ENCODE data around the gene OR10H2.

OR10H2 gene

GRCh38 chr19:15730538-15730937 lies 2.7 kb downstream of the OR10H2 start:
- H3K27ac ChIP-seq, result no peak overlapping the region
- no peak for TF ChIP-seq ZFX (IDR thresholded peaks at IDR 0.05)

- H3K27ac ChIP-seq, result no peak overlapping the region
- TF ChIP-seq CTCF (conservative IDR thresholded peaks at IDR 0.05) (no peak), ZFX (IDR thresholded peaks at IDR 0.05) (no peak)
Observed at GRCh38 chr19:15732388-15732787, 4.6 kb downstream of the OR10H2 start.

- TF ChIP-seq CTCF (conservative IDR thresholded peaks at IDR 0.05), result no peak
- no peak for TF ChIP-seq ZFX (IDR thresholded peaks at IDR 0.05)
- H3K27ac ChIP-seq, result no peak overlapping the region
Observed at GRCh38 chr19:15733895-15734294, 6.1 kb downstream of the OR10H2 start.

DNA sequence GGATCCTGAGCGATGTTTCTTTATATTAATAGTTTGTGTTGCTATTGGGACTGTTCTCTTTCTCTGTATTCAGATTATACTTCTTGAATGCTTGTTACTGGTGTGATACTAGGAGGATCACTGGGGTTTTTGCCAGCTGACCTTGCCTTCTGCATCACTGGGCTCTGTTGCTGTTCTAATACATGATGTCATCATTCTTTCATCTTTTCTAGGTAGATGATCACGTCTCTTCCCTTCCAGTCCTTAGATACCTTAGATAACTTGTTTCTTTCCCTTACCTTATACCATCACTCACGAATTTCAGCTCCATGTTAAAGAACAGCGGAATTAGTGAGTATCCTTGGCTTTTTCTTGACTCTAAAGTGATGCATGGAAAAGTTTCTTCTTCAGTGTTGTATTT lies 9.9 kb downstream of the OR10H2 start, which contains the start of gene OR10H3:
TSS of gene OR10H3 (plus strand) at position 264 of the 400 bp plus-strand sequence. CDS start 3,408 bp downstream, outside the sequence.
- TF ChIP-seq ZFX (IDR thresholded peaks at IDR 0.05) (no peak), CTCF (conservative IDR thresholded peaks at IDR 0.05) (no peak)
- no peak within 1 kb of the TSS for H3K27ac ChIP-seq

DNA sequence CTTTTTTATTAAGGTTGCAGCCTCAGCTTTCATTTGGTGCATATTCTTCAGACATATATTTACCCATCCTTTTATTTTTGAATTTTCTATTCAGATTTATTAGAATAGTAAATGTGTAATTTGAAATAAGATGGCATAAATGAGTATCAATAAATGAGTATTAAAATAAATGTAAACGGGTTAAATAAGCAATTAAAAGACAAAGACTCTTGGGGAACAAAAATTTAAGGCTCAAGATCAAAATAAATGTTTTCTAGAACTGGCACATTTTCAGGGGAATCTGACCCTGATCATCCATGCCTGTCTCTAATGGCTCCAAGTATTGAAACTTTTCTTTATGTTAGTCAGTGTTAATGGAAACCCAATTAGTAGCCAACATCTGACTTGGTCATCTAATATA lies 13.0 kb downstream of the OR10H2 start:
- TF ChIP-seq CTCF (conservative IDR thresholded peaks at IDR 0.05) (no peak), ZFX (IDR thresholded peaks at IDR 0.05) (no peak)
- no peak overlapping the region for H3K27ac ChIP-seq

DNA sequence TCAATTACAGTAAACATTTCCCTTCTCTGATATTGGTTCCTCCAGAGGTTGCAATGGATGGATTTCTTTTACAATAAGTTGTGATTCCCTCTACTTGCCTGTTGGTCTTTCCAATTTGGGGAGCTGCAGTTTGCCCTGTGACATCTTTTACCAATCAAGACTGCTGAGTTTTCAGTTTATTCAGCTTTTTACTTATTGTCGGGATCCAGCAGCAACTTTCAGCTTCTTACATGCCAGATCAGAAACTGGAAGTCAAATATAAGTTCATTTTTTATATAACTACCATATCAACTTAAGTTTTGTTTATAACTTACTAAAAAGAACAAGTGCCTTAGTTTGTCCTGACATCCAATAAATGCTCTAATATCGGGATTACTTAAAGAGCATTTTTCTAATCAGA lies 20.4 kb downstream of the OR10H2 start:
- TF ChIP-seq ZFX (IDR thresholded peaks at IDR 0.05), result no peak
- no peak for TF ChIP-seq CTCF (conservative IDR thresholded peaks at IDR 0.05)
- no peak overlapping the region for H3K27ac ChIP-seq

- no peak for TF ChIP-seq CTCF (conservative IDR thresholded peaks at IDR 0.05)
- no peak for TF ChIP-seq ZFX (IDR thresholded peaks at IDR 0.05)
- H3K27ac ChIP-seq, result no peak overlapping the region
Observed at GRCh38 chr19:15758379-15758778, 30.6 kb downstream of the OR10H2 start.

GRCh38 chr19:15759962-15760565 lies 32.2 kb downstream of the OR10H2 start:
- no peak overlapping the region for H3K27ac ChIP-seq
- TF ChIP-seq ZFX (IDR thresholded peaks at IDR 0.05) (no peak), CTCF (conservative IDR thresholded peaks at IDR 0.05) (peak; percentile 53)
